GM08714 (cell line): ENCODE results near the gene CCDC141.

Source experiments
- H3K4me3 ChIP-seq: fragments of 200-500 bp; sonication (Bioruptor generic); 2 replicates; pipeline ENCODE4 v1.5.1; 2014; ENCODE audit warnings: mild to moderate bottlenecking, low read length, inconsistent platforms
- ZNF274 ChIP-seq: IDR thresholded peaks from 2 replicates; pipeline ENCODE4 v1.6.1; 2012; ENCODE audit warnings: mild to moderate bottlenecking, low read depth, low read length

CCDC141 gene

DNA sequence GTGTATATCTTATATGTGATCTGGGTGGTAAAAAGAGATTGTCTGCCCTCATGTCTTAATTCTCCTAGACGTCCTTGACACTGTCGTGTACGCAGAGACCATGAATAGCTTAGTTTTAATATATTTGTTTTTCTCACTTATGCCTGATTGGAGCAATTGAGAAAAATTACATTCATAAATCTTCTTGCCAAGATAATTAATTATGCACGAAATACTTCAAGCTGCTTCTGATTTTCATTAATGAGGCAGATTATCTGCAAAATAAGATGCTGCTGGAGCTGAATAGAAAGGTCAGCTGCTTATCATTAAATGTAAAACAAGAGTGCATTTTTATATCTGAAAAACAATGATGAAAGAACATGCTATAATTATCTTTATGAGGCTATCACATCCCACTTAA is 95.9 kb downstream of the CCDC141 start:
- no peak overlapping the region for H3K4me3 ChIP-seq
- no peak for TF ChIP-seq ZNF274

GRCh38 chr2:178951266-178952006 is 98.5 kb downstream of the CCDC141 start:
- TF ChIP-seq ZNF274, result no peak
- no peak overlapping the region for H3K4me3 ChIP-seq

DNA sequence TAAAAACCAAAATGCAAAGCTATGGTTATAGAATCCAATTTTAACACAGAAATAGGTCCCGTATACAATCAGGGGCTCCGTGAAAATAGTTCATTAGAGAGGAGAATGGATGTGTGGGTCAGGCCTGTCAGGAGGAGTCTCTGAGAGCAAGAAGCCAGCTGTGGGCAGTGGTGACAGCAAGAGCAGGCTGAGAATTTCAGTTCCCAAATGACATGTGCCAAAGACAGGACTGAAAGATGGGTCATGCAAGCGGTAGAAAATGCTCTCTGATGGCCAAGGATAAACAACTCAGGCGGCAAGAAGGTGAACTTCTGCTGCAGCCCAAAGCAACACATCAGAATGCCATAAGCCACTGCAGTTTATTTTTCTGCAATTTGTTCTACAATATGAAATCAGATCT is 100.4 kb downstream of the CCDC141 start:
- no peak for TF ChIP-seq ZNF274

DNA sequence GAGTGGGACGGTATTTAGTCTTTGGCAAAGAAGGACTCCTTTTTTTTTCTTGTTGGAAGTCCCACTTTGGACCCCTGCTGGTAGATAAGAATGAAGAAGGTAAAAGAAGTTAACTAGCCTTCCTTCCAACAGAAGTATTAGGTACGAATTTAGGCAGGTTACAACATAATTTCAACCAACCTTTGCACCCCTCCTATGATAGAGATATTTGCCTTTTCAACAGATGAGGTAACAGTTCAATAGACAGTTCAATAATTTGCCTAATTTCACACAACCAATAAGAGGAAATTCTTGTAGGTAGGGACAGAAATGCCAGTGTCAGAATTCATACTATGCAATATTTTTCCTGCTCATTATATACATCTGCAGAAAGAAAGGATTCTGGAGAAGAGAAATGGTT is 100.8 kb downstream of the CCDC141 start:
- no peak for TF ChIP-seq ZNF274
- no peak overlapping the region for H3K4me3 ChIP-seq

More for the DNA sequence above, 100.4 kb downstream of the CCDC141 start:
- H3K4me3 ChIP-seq, result no peak overlapping the region

DNA sequence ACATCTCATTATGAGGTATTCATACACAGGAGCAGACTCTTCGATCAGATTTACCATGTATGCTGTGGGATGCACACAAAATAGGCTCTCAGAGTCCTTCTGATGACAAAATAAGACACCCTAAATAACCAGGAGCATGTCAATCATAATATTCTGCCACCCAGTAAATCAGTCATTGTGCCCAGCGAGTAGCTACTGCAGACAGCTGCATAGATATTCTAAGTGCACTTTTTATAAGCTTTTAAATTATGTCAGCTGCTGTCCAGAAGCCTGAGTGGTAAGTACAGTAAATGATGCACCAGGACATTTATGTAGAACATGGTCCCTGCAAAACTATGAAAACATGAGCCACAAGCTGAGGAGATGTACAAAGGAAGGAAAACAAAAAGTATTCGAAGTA is 102.9 kb downstream of the CCDC141 start:
- TF ChIP-seq ZNF274, result no peak
- no peak overlapping the region for H3K4me3 ChIP-seq

DNA sequence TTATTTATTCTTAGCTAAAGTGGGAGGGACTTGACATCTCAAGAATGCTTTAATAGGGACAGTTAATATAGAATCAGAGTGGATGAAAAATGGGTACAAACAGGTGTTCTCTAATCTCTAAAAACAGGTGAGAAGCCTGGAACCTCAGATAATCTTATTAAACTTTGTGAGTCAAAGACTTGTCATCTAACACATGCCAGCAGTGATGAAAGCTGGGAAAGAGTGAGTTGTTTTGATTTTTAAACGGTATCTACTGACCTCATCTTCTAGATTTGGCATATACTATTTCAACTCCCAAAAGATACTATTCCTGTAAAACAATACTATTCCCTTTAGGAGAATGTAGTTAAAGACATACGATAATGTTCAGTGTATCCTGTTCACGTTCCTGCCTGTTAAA is 103.4 kb downstream of the CCDC141 start:
- H3K4me3 ChIP-seq, result no peak overlapping the region
- TF ChIP-seq ZNF274, result no peak

GRCh38 chr2:178943745-178944144 is 106.2 kb downstream of the CCDC141 start:
- no peak overlapping the region for H3K4me3 ChIP-seq
- no peak for TF ChIP-seq ZNF274

- no peak for TF ChIP-seq ZNF274
- H3K4me3 ChIP-seq, result no peak overlapping the region
Observed at GRCh38 chr2:178934571-178934970, 115.4 kb downstream of the CCDC141 start.

DNA sequence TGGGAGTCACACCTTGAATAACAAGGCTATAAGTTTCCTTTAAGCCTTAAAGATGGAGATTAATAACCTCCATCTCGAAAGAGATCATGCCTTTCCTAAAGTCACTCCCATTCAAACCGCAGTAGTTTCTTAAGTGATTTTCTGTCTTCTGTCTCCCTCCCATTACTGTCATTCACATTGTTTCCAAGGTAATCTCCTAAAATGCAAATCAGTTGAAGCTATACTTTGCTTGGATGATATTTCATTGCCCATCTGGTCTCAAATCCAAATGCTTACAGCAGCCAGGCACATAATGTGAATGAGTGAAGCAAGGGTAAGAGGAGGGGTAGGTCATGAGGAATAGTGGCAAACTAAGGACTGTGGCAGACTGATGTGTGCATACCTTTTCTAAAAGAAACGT is 116.4 kb downstream of the CCDC141 start:
- no peak for TF ChIP-seq ZNF274
- H3K4me3 ChIP-seq, result no peak overlapping the region

DNA sequence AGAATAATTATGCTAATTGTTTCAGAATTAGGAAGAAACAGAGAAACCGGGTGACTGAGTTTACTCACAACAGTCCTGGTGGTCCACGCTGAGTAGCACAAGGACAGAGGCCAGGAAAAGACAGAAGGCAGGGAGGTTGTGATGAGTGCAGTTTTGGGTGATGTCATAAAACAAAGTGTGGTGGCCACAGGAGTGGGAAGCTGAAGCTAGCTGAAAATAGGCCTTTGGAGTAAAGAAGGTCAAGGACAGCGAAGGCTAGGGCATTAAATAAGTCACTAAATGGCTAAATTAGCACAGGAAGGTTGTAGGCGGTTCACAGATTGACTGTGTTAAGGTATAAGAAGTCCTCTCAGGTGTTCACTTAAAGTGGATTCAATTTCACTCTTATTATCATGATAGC is 121.9 kb downstream of the CCDC141 start:
- no peak for TF ChIP-seq ZNF274
- H3K4me3 ChIP-seq, result no peak overlapping the region

- H3K4me3 ChIP-seq, result no peak overlapping the region
- TF ChIP-seq ZNF274, result no peak
Observed at GRCh38 chr2:178927173-178927572, 122.8 kb downstream of the CCDC141 start.

DNA sequence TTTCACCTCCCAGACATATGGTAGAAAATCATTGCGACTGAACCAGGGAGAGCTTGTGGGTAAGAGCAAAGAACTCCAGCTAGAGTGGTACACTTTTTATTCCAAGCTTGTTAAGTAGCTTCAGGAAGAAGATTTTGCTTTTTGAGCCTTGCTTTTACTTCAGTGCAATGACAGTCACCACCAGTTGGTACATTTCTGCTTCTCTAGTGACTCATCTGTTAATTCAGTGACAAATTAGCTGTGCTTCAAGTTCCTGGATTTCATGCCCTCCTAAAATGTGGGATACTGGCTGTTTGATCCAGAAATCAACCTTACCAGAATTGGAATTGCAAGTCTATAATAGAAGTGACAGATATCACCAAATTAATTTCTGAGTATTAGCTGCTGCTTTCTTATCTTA is 125.1 kb downstream of the CCDC141 start:
- TF ChIP-seq ZNF274, result no peak
- no peak overlapping the region for H3K4me3 ChIP-seq

DNA sequence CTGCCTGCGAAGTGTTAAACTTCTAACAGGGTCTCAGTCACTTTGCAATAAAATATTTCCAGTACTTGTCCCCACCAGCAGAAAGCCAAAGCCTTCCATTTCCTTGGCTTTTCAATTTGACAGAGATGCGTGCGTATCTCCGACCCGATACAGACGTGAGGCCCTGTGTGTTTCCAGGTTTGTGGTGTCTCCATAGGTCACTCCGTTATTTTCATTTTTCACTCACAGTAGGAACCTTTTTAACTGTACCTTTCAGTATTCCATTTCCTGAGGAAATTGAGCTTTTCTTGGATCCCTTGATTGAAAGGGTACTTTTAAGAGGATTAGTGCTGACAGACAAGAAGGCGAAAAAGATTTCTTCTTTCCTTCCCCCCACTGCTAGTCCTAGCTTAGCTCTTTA is 126.4 kb downstream of the CCDC141 start:
- no peak overlapping the region for H3K4me3 ChIP-seq
- no peak for TF ChIP-seq ZNF274

- no peak for TF ChIP-seq ZNF274
- no peak overlapping the region for H3K4me3 ChIP-seq
Observed at GRCh38 chr2:178920916-178921513, 128.9 kb downstream of the CCDC141 start.

- no peak for TF ChIP-seq ZNF274
- no peak overlapping the region for H3K4me3 ChIP-seq
Observed at GRCh38 chr2:178917555-178917954, 132.4 kb downstream of the CCDC141 start.
